GM23338 (cell line): Measurements from ENCODE around the gene IDH2. TPM values are rescaled to one million over a fixed set of nuclear protein-coding genes. Genes with fewer than 3 reads are reported as not detected.

ENCODE experiments used
- ATAC-seq: fragments of 200-7000 bp; cut with Tn5 transposase; 3 replicates; pipeline ENCODE4 v1.9.1; 2020
- DNase-seq: peaks from one replicate; pipeline ENCODE4 v3.0.0-alpha.2; 2015; ENCODE audit warnings: low spot score
- H2AFZ ChIP-seq: fragments of 200-600 bp; sonication (generic); 2 replicates; pipeline ENCODE4 v1.8.0; 2016; ENCODE audit warnings: antibody characterized with exemption, mild to moderate bottlenecking, moderate library complexity
- H3F3A ChIP-seq: fragments of 200-600 bp; sonication (generic); replicated peaks from 2 replicates; pipeline ENCODE4 v1.8.0; 2017; ENCODE audit warnings: antibody characterized with exemption, mixed run types, low read depth
- H3K27ac ChIP-seq: fragments of 200-600 bp; sonication (generic); 2 replicates; pipeline ENCODE4 v1.6.1; 2016; ENCODE audit warnings: low read depth
- H3K27me3 ChIP-seq: fragments of 200-600 bp; sonication (generic); 2 replicates; pipeline ENCODE4 v1.8.0; 2016; ENCODE audit warnings: mild to moderate bottlenecking, mixed run types, moderate library complexity; ENCODE audit not compliant: insufficient read depth
- H3K36me3 ChIP-seq: fragments of 200-600 bp; sonication (generic); 2 replicates; pipeline ENCODE4 v1.8.0; 2016; ENCODE audit warnings: mild to moderate bottlenecking; ENCODE audit not compliant: insufficient read depth
- H3K4me1 ChIP-seq: fragments of 200-600 bp; sonication (generic); 2 replicates; pipeline ENCODE4 v1.8.0; 2016; ENCODE audit warnings: mild to moderate bottlenecking, moderate library complexity; ENCODE audit not compliant: insufficient read depth
- H3K4me2 ChIP-seq: fragments of 200-600 bp; sonication (generic); 2 replicates; pipeline ENCODE4 v1.7.1; 2017; ENCODE audit warnings: mixed run types
- H3K4me3 ChIP-seq: fragments of 200-600 bp; sonication (generic); 2 replicates; pipeline ENCODE4 v1.6.1; 2016; ENCODE audit warnings: mixed run types
- H3K79me2 ChIP-seq: fragments of 200-600 bp; sonication (generic); replicated peaks from 2 replicates; pipeline ENCODE4 v1.8.0; 2017; ENCODE audit warnings: mild to moderate bottlenecking; ENCODE audit not compliant: insufficient read depth
- H3K9me2 ChIP-seq: fragments of 200-600 bp; sonication (generic); 2 replicates; pipeline ENCODE4 v1.8.0; 2017; ENCODE audit not compliant: insufficient read depth
- H4K20me1 ChIP-seq: fragments of 200-600 bp; sonication (generic); replicated peaks from 2 replicates; pipeline ENCODE4 v1.8.0; 2017; ENCODE audit warnings: mild to moderate bottlenecking; ENCODE audit not compliant: insufficient read depth
- H3K27ac Mint-ChIP-seq: 2 replicates; pipeline ENCODE4 v1.8.0; 2020; ENCODE audit warnings: inconsistent platforms, mild to moderate bottlenecking, moderate library complexity, mixed read lengths
- H3K27me3 Mint-ChIP-seq: 3 replicates; pipeline ENCODE4 v1.8.0; 2022; ENCODE audit warnings: low read depth, mild to moderate bottlenecking, moderate library complexity, mixed read lengths, inconsistent platforms; ENCODE audit not compliant: insufficient read depth, poor library complexity
- H3K36me3 Mint-ChIP-seq: 3 replicates; pipeline ENCODE4 v1.8.0; 2021; ENCODE audit warnings: low read depth, mild to moderate bottlenecking, inconsistent platforms, moderate library complexity, mixed read lengths
- H3K4me1 Mint-ChIP-seq: 3 replicates; pipeline ENCODE4 v1.8.0; 2020; ENCODE audit warnings: mild to moderate bottlenecking, inconsistent platforms, mixed read lengths
- H3K4me3 Mint-ChIP-seq: 3 replicates; pipeline ENCODE4 v1.8.0; 2021; ENCODE audit warnings: moderate library complexity, mild to moderate bottlenecking, inconsistent platforms, mixed read lengths
- H3K9me3 Mint-ChIP-seq: 3 replicates; pipeline ENCODE4 v1.8.0; 2020; ENCODE audit warnings: moderate library complexity, mild to moderate bottlenecking, inconsistent platforms, mixed read lengths
- CREB1 ChIP-seq: fragments of 250-450 bp; sonication (Bioruptor Pico); IDR thresholded peaks from 2 replicates; pipeline ENCODE4 v1.5.0; 2020; ENCODE audit warnings: low read depth, mild to moderate bottlenecking, moderate library complexity
- CTCF ChIP-seq, 2 experiments: fragments of 200-600 bp in 1 of 2; sonication (generic) in 1 of 2; conservative IDR thresholded peaks; 2 replicates each; pipeline versions ENCODE4 v1.5.1 to v1.6.1; 2016 to 2017; ENCODE audit warnings: antibody characterized with exemption in 2 of 2, low read depth in 2 of 2, mild to moderate bottlenecking in 2 of 2, moderate library complexity in 1 of 2
- ETS1 ChIP-seq: IDR thresholded peaks from 2 replicates; pipeline ENCODE4 v1.6.1; 2016; ENCODE audit warnings: antibody characterized with exemption
- EZH2 ChIP-seq: fragments of 200-600 bp; sonication (generic); IDR thresholded peaks from one replicate; pipeline ENCODE4 v1.8.0; 2017; ENCODE audit warnings: antibody characterized with exemption, mild to moderate bottlenecking, low read depth; ENCODE audit not compliant: unreplicated experiment
- EZH2phosphoT487 ChIP-seq: fragments of 200-600 bp; sonication (generic); IDR thresholded peaks from one replicate; pipeline ENCODE4 v1.8.1; 2018; ENCODE audit warnings: antibody characterized with exemption; ENCODE audit not compliant: unreplicated experiment
- JUNB ChIP-seq: IDR thresholded peaks from one replicate; pipeline ENCODE4 v1.6.1; 2016; ENCODE audit warnings: antibody characterized with exemption; ENCODE audit not compliant: unreplicated experiment
- NANOG ChIP-seq: IDR thresholded peaks from 2 replicates; pipeline ENCODE4 v1.6.1; 2016; ENCODE audit warnings: antibody characterized with exemption, borderline replicate concordance
- POLR2AphosphoS5 ChIP-seq: IDR thresholded peaks from 2 replicates; pipeline ENCODE4 v1.6.1; 2016; ENCODE audit warnings: antibody characterized with exemption, low read depth
- STAT1 ChIP-seq: IDR thresholded peaks from one replicate; pipeline ENCODE4 v1.6.1; 2016; ENCODE audit warnings: antibody characterized with exemption; ENCODE audit not compliant: unreplicated experiment
- ZNF114 ChIP-seq: fragments of 250-450 bp; sonication (Bioruptor Pico); IDR thresholded peaks from 2 replicates; pipeline ENCODE4 v1.5.0; 2020; ENCODE audit warnings: mild to moderate bottlenecking, moderate library complexity
- ZNF331 ChIP-seq: fragments of 250-450 bp; sonication (Bioruptor Pico); IDR thresholded peaks from 2 replicates; pipeline ENCODE4 v1.5.0; 2020; ENCODE audit warnings: low read depth, mild to moderate bottlenecking, moderate library complexity
- ZNF462 ChIP-seq: fragments of 250-450 bp; sonication (Bioruptor Pico); IDR thresholded peaks from 2 replicates; pipeline ENCODE4 v1.5.0; 2020; ENCODE audit warnings: mild to moderate bottlenecking, moderate library complexity
- polyA plus RNA-seq: library from polyadenylated mRNA; unstranded; fragments of >200 nt; fragmentation: Nextera tagmentation; extraction: Ambion mirVana; gene quantifications from 2 replicates; pipeline ENCODE4 v1.2.1, GENCODE V29; 2016
- total RNA-seq: library from RNA; depleted of rRNA; stranded (reverse); fragments of >200 nt; shearing (Covaris generic); gene quantifications from 2 replicates; pipeline ENCODE4 v1.2.3, GENCODE V29; 2014

IDH2 gene
- total and polyA plus RNA-seq, 2 experiments from 2014 or later, result 54.9 to 64.0 TPM

- TF ChIP-seq CTCF (conservative IDR thresholded peaks at IDR 0.05; ENCODE audit: low read depth in 2 of 2) (no peak), EZH2 (no peak), EZH2phosphoT487 (no peak), ETS1 (no peak), CREB1 (CRISPR knock-in tag) (no peak), ZNF331 (no peak)
Measured at GRCh38 chr15:90106522-90107117, 4.4 kb upstream of the IDH2 start (continued).

GRCh38 chr15:90105521-90105920 is 3.3 kb upstream of the IDH2 start:
- Histone ChIP-seq H3K27ac (no peak overlapping the region), H4K20me1 (no peaks in the 10 kb centered on the region), H3K9me2 (no peaks in the 10 kb centered on the region), H2AFZ (no peak overlapping the region), H3K4me3 (no peak overlapping the region), H3K4me2 (no peak overlapping the region), H3F3A (peaks cover 13% of the 10 kb centered on the region), H3K36me3 (no peaks in the 10 kb centered on the region), H3K27me3 (peaks cover 37% of the 10 kb centered on the region), H3K79me2 (no peaks in the 10 kb centered on the region; the same call in 1 of the 2 replicates), H3K4me1 (peaks cover 11% of the 10 kb centered on the region)
- ATAC-seq, result no peak
- no peaks in the 10 kb centered on the region for H3K36me3 Mint-ChIP-seq
- H3K27me3 Mint-ChIP-seq, result peaks cover 27% of the 10 kb centered on the region
- TF ChIP-seq EZH2 (no peak), ZNF462 (CRISPR knock-in tag) (no peak), ZNF331 (no peak), ZNF114 (no peak), NANOG (no peak), JUNB (no peak), STAT1 (no peak), POLR2AphosphoS5 (no peak), ETS1 (no peak), EZH2phosphoT487 (no peak)
- H3K27ac Mint-ChIP-seq, result no peak overlapping the region
- no peak for DNase-seq
- no peak overlapping the region for H3K4me3 Mint-ChIP-seq
- no peaks in the 10 kb centered on the region for H3K9me3 Mint-ChIP-seq
- peaks cover 22% of the 10 kb centered on the region for H3K4me1 Mint-ChIP-seq
